Smooth muscle cell of the brain vasculature (primary cell): ENCODE results near the gene ZNF410.
A peak's percentile ranks its signal among the peaks of the same experiment; 100 is the strongest.

Source experiments
- DNase-seq: peaks from one replicate; pipeline ENCODE4 v3.0.0-alpha.2; 2012; ENCODE audit warnings: low read depth, low spot score

Gene ZNF410

DNA sequence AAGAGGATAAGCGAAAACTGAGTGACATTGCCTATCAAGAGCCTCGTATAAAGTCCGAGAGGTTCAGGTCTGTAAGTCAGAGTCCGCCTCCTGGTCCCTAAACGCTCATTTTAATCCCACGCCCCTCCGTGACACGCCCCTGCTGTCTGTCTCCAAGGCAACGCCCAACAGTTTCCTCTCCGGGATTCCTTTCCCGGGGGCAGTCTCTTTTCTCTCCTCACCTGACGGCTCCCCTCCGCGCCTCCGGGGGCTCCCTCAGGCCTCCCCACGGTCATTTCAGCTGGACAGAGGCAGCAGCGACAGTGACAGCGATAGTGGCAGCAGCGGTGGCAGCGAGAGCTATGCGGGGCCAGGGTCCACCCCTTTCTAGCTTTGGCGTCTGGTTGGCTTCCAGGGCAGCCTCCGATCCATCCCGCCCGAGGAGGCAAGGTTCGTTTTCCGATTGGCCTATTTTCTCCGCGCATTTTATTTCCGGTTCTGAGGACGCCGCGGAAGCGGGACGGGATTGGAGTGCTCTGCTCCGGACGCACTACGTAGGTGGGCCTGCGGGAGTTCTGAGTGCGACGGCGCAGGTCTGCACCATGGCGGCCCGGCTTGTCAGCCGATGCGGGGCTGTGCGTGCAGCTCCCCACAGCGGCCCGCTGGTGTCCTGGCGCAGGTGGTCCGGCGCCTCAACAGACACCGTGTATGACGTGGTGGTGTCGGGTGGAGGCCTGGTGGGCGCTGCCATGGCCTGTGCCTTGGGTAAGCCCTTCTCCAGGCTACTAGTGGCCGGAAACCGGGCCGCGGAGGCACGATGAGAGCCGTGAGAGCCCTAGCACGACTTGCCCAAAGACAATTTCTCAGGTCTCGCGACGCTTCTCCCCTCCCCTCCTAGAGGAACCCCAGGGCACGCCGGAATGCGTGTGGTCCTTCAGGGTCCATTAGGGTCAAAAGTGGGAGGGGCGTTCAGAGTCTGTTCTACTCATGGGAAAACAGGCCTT is 63.4 kb downstream of the ZNF410 start, which contains the start of the genes COQ6 and FAM161B:
TSS of gene COQ6 (plus strand) at position 551 of the 983 bp plus-strand sequence. CDS start at position 582, 31 bp downstream.
TSS of gene FAM161B (minus strand) at position 343 of the 983 bp plus-strand sequence. CDS start at position 275, 68 bp downstream.
- DNase-seq, result peak; percentile 87

DNA sequence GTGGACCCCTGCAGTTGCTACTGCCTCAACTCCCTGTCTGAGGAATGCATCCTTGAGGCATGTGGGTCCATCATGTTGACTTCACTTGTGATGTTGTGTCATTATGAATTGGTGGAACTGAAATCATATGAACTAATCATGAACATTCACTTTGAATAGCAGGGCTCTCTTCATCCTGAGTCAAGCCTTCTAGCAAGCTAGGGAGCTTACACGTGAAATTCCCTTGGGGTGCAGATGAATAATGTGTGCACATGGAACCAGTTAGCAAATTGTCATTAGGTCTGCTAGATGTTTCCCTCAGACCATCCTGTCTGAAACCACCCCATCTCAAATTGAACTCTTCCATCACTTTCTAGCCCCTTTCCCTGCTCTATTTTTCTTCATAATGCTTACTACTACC is 67.1 kb downstream of the ZNF410 start:
- DNase-seq, result no peak

DNA sequence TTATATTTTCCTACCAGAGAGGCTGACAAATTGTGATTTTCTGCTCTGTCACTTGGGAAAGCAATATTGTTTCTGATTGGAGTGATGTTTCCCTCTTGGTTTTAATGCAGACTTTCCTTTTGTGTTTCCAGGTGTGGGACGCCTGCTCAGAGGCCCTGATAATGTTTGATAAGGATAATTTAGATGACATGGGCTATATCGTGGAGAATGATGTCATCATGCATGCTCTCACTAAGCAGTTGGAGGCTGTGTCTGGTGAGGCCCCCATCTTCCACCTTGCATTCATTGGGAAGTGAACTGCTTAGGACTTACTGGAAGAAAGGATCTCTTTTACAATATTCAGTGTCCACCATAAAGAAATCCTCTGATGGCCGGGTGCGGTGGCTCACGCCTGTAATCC is 69.0 kb downstream of the ZNF410 start:
- DNase-seq, result no peak

DNA sequence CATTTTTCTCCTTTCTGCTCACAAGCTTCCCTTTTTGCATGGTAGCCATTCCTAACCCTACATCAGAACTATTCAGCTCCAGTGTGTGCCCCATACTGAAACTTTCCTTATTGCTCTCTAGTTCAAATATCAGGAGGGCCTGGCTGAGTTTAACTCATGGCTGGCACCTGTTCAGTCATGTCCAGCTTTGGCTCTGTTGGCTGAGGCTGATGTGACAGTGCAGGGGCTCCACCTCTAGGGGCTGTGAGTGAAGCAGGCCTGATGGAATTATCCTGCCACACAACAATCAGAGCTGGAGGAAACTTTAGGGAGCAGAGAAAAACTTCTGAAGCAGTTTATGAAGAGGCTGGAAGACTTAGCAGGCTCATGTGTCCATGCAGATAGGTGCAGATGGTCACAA is 71.9 kb downstream of the ZNF410 start:
- no peak for DNase-seq

DNA sequence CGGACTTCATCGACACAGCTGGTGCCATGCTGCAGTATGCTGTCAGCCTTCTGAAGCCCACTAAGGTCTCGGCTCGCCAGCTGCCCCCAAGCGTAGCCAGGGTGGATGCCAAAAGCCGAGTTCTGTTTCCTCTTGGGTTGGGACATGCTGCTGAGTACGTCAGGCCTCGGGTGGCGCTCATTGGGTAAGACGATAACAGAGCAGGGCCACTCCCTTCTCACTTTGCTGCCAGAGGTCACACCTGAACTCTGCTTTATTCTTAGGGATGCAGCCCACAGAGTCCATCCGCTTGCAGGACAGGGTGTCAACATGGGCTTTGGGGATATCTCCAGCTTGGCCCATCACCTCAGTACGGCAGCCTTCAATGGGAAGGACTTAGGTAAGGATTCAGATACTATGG is 74.5 kb downstream of the ZNF410 start:
- DNase-seq, result no peak

DNA sequence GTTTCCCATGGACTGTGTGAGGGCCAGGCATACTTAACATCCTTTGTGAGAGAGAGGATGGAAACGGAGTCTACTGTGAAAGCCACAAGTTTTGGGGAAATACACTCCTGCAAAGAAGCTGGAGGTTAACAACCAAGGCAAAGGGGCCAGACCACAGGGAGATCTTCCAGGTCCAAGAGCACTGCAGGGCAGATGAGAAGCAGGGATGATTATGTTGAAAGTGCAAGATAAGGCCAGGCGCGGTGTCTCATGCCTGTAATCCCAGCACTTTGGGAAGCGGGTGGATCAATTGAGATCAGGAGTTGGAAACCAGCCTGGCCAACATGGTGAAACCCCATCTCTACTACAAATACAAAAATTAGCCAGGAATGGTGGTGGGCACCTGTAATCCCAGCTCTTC is 78.6 kb downstream of the ZNF410 start:
- DNase-seq, result no peak

DNA sequence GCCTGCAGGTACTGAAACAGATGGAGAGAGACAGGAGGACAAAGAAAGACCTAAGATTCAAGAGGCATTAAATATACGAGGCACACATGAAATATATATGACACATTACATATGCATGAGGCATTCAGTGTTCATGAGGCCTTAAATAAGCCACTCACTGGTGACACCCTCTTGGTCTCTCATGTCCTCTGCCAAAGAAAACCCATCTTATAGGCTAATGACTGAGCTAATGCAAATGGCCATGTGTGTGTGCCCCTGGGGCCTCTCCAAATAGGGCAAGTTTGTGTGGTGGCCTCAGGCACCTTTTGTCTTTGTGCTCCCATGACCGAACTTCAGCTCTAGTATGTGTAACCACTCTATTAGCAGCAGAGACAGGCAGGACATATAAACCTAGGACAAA is 82.2 kb downstream of the ZNF410 start:
- DNase-seq, result no peak

DNA sequence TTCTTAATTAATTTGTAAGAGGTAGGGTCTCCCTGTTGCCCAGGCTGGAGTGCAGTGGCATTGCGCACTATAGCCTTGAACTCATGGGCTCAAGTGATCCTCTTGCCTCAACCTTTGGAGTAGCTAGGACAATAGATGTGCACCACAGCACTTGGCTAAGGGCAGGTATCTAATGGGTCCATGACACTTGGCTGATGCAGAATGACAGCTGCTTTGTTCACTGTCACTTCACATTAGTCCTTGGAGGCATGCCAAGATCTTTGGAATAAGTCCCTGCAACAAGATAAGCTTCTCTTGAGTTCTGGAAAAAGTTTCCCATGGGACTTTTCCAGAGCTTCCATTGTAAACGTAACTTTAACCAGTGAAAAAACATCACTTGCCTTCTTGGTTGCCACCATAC is 86.8 kb downstream of the ZNF410 start:
- DNase-seq, result no peak

DNA sequence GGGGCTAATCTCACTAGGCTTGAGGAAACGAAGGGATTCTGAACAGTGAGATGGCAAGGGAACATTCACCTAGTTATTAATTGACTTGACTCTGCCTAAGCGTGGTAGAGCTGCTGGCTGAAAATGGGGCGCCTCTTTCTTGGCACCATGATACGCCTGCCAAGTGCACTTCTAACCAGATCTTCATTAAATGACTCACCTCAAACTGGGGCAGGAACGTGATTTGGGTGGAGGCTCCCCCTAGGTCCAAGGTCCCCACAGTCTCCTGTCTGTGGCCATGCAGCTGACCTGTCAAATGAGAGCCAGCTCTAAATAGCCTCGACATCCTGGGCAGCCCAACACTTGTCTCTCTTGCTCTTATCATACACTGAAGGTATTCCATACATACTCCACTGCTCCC is 89.5 kb downstream of the ZNF410 start:
- DNase-seq, result no peak

DNA sequence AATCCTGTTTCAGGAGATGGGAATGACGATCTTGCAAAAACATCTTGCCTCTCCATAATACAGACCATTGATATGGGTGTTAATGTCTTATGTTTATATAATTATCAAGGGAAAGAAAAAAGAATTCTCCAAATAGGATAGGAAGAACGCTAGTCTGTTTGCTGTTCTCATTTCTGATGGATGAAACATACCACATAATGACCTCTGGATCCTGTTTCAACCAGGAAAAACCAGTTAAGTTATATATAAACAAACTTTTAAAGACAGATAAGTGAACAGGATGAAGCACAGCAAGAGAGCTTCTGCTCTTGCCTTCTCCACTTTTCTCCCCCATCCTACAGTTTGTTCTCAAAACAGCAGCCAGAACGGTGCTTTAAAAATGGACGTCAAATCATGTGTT is 91.2 kb downstream of the ZNF410 start:
- peak; percentile 26 for DNase-seq
